Lung (tissue), 12 donors: Measurements from ENCODE around the gene DHRS13. TPM values are rescaled to one million over a fixed set of nuclear protein-coding genes. Genes with fewer than 3 reads are reported as not detected.
A peak's percentile ranks its signal among the peaks of the same experiment; 100 is the strongest.

Experiments
- ATAC-seq: fragments of 200-7000 bp; cut with Tn5 transposase; one replicate; pipeline ENCODE4 v1.9.1; 2020; ENCODE audit warnings: moderate number of reproducible peaks; ENCODE audit not compliant: insufficient read depth, low FRiP score
- DNase-seq, 3 donors: peaks; one replicate each; pipeline ENCODE4 v3.0.0-alpha.2; 2013 to 2017
- H3K27ac ChIP-seq, 2 donors: one replicate each; pipeline ENCODE4 v1.5.1; 2013; ENCODE audit warnings: mild to moderate bottlenecking in 2 of 2, moderate library complexity in 2 of 2, control low read depth in 1 of 2, inconsistent platforms in 1 of 2, low read depth in 1 of 2, low read length in 1 of 2
- H3K27me3 ChIP-seq, 3 donors: one replicate each; pipeline ENCODE4 v1.5.1; 2013; ENCODE audit warnings: low read length in 2 of 3; ENCODE audit not compliant: control insufficient read depth in 3 of 3, insufficient read depth in 3 of 3
- H3K36me3 ChIP-seq, 4 donors: one replicate each; pipeline ENCODE4 v1.5.1; 2013; ENCODE audit warnings: low read length in 4 of 4, mild to moderate bottlenecking in 1 of 4, moderate library complexity in 1 of 4; ENCODE audit not compliant: control insufficient read depth in 4 of 4, insufficient read depth in 4 of 4
- H3K4me1 ChIP-seq, 5 donors: one replicate each; pipeline ENCODE4 v1.5.1; 2013; ENCODE audit warnings: low read length in 5 of 5, mild to moderate bottlenecking in 2 of 5, moderate library complexity in 1 of 5; ENCODE audit not compliant: control insufficient read depth in 5 of 5, insufficient read depth in 5 of 5
- H3K4me3 ChIP-seq: one replicate; pipeline ENCODE4 v1.5.1; 2013; ENCODE audit warnings: mild to moderate bottlenecking, control low read depth, moderate library complexity
- H3K9ac ChIP-seq, 2 donors: one replicate each; pipeline ENCODE4 v1.5.1; 2013; ENCODE audit warnings: low read length in 2 of 2, control low read depth in 1 of 2; ENCODE audit not compliant: insufficient read depth in 1 of 2
- H3K9me3 ChIP-seq, 4 donors: one replicate each; pipeline ENCODE4 v1.5.1; 2013; ENCODE audit warnings: low read length in 3 of 4, mild to moderate bottlenecking in 1 of 4, moderate library complexity in 1 of 4; ENCODE audit not compliant: control insufficient read depth in 4 of 4, insufficient read depth in 3 of 4
- CTCF ChIP-seq: IDR thresholded peaks from 2 replicates; pipeline ENCODE4 v1.5.1; 2012; ENCODE audit warnings: mild to moderate bottlenecking; ENCODE audit errors: control extremely low read depth, extremely low read depth
- WGBS, 2 donors: extraction: QIAGEN DNeasy Blood & Tissue Kit; methylation state at CpG; one replicate each; pipeline ENCODE4 v1.1.7; 2013; 5-methylcytosine and 5-hydroxymethylcytosine counted together
- polyA plus RNA-seq, 2 donors: library from polyadenylated mRNA; stranded (reverse); fragments of 200-250 nt; gene quantifications; one replicate each; pipeline ENCODE4 v1.2.1, GENCODE V29; 2013
- total RNA-seq, 2 donors: library from RNA; depleted of rRNA in 1 of 2; stranded (reverse); fragments of >200 nt in 1 of 2; gene quantifications; one replicate each; pipeline ENCODE4 v1.2.1, GENCODE V29; 2014 to 2021
- donor health status: control.
- donor health status: control.
- donor health status: Bipolar disorder and iron deficiency.
- donor health status: healthy.
- donor health status: DM: yes; HTN: yes; CAD: no.

DHRS13 gene
- total and polyA plus RNA-seq, 4 donors, result 10.5 to 29.9 (median 17.4) TPM

GRCh38 chr17:28920201-28920600 is 17.3 kb upstream of the DHRS13 start:
- Histone ChIP-seq H3K9ac (peak overlapping the region in 1 of 2 donors; percentile 19), H3K27ac (no peak overlapping the region), H3K4me3 (no peak overlapping the region), H3K9me3 (peaks cover 0 to 2% (median 0%) of the 10 kb centered on the region in 4 donors), H3K4me1 (peaks cover 0 to 6% (median 0%) of the 10 kb centered on the region in 5 donors), H3K36me3 (peaks cover 43 to 57% (median 46%) of the 10 kb centered on the region in 4 donors), H3K27me3 (no peaks in the 10 kb centered on the region)
- ATAC-seq (no peak), DNase-seq (peak in 2 of 3 donors; percentile 77 to 87)
- no peak for TF ChIP-seq CTCF

- no peak overlapping the region for H3K27ac ChIP-seq
- H3K36me3 ChIP-seq, result peaks cover 48 to 64% (median 51%) of the 10 kb centered on the region in 4 donors
- 79 to 87% methylated on average over 2 of the region's 2 CpGs for WGBS, 2 donors
- ATAC-seq (no peak), DNase-seq (no peak)
- no peaks in the 10 kb centered on the region for H3K27me3 ChIP-seq
- no peak for TF ChIP-seq CTCF
- peaks cover 0 to 2% (median 0%) of the 10 kb centered on the region in 4 donors for H3K9me3 ChIP-seq
- peaks cover 0 to 6% (median 0%) of the 10 kb centered on the region in 5 donors for H3K4me1 ChIP-seq
- H3K4me3 ChIP-seq, result no peak overlapping the region
- no peak overlapping the region for H3K9ac ChIP-seq
Observed at GRCh38 chr17:28918295-28918694, 15.4 kb upstream of the DHRS13 start.

GRCh38 chr17:28917465-28917864 is 14.6 kb upstream of the DHRS13 start:
- no peak for DNase-seq
- 81 to 92% methylated on average over 5 of the region's 5 CpGs for WGBS, 2 donors
- Histone ChIP-seq H3K9me3 (peaks cover 0 to 2% (median 0%) of the 10 kb centered on the region in 4 donors), H3K4me3 (no peak overlapping the region), H3K4me1 (peaks cover 0 to 6% (median 3%) of the 10 kb centered on the region in 5 donors), H3K27me3 (no peaks in the 10 kb centered on the region), H3K27ac (no peak overlapping the region), H3K36me3 (peaks cover 53 to 67% (median 56%) of the 10 kb centered on the region in 4 donors), H3K9ac (no peak overlapping the region)
- no peak for TF ChIP-seq CTCF
- no peak for ATAC-seq

- no peak for TF ChIP-seq CTCF
- Histone ChIP-seq H3K27me3 (no peaks in the 10 kb centered on the region), H3K4me1 (peaks cover 0 to 6% (median 3%) of the 10 kb centered on the region in 5 donors), H3K9ac (no peak overlapping the region), H3K9me3 (peaks cover 0 to 2% (median 0%) of the 10 kb centered on the region in 4 donors), H3K4me3 (no peak overlapping the region), H3K27ac (no peak overlapping the region), H3K36me3 (peaks cover 54 to 70% (median 58%) of the 10 kb centered on the region in 4 donors)
- DNase-seq, result no peak
- ATAC-seq, result no peak
- WGBS, 2 donors, result 86 to 89% methylated on average over 12 of the region's 12 CpGs
Observed at GRCh38 chr17:28917029-28917428, 14.2 kb upstream of the DHRS13 start.
